ENCODE measurements around the gene TRRAP.

DNA sequence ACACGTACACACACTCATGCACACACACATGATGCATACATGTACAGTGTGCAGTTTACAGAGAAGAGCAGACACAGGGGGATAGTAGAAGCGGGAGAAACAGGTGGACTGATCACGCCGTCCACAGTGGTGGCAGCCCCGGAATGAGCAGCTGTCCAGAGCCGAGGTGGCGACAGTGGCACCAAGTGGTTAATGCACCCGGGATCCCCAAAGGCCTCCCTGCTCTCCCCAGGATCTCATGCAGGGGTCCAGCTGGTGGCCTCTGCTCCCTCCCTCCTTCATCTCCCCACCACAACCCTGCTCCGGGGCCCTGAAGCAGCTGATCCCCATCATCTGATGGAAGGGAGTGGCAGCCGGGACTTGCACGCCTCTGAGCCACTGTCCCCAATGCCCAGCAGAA is 38.2 kb upstream of the TRRAP start:
- TF ChIP-seq, protein P1, sequence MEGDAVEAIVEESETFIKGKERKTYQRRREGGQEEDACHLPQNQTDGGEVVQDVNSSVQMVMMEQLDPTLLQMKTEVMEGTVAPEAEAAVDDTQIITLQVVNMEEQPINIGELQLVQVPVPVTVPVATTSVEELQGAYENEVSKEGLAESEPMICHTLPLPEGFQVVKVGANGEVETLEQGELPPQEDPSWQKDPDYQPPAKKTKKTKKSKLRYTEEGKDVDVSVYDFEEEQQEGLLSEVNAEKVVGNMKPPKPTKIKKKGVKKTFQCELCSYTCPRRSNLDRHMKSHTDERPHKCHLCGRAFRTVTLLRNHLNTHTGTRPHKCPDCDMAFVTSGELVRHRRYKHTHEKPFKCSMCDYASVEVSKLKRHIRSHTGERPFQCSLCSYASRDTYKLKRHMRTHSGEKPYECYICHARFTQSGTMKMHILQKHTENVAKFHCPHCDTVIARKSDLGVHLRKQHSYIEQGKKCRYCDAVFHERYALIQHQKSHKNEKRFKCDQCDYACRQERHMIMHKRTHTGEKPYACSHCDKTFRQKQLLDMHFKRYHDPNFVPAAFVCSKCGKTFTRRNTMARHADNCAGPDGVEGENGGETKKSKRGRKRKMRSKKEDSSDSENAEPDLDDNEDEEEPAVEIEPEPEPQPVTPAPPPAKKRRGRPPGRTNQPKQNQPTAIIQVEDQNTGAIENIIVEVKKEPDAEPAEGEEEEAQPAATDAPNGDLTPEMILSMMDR (IDR thresholded peaks at IDR 0.05), result no peak
- no peak for TF ChIP-seq POLR2A (IDR thresholded peaks at IDR 0.05)

Data from esophagus squamous epithelium (tissue), 4 donors.